HepG2 (cell line): Measurements from ENCODE around the gene LRP1B. TPM values are rescaled to one million over a fixed set of nuclear protein-coding genes. Genes with fewer than 3 reads are reported as not detected.

ENCODE experiments used
- ATAC-seq: fragments of 200-7000 bp; cut with Tn5 transposase; 3 replicates; pipeline ENCODE4 v1.9.1; 2020; ENCODE audit warnings: mild to moderate bottlenecking, moderate library complexity
- BruUV-seq: library from RNA; stranded (reverse); fragments of 400-500 nt; replicated peaks from 2 replicates; lab custom pipeline; 2021; lab: Mats Ljungman, UMichigan
- CTCF ChIA-PET: fragments of 300-600 bp; formaldehyde crosslinking; extraction: SDS; loops from one replicate; lab custom pipeline; 2021; ENCODE audit warnings: low total read pairs, inconsistent platforms, low intra/inter-chr PET ratio; lab: Yijun Ruan, JAX
- POLR2A ChIA-PET: fragments of 350-600 bp; sonication (Branson Sonifier 250); formaldehyde crosslinking; loops from one replicate; lab custom pipeline; 2020; ENCODE audit warnings: antibody characterized with exemption, inconsistent platforms; lab: Yijun Ruan, JAX
- DNase-seq: peaks from one replicate; pipeline ENCODE4 v3.0.0-alpha.2; 2015; ENCODE audit warnings: low spot score
- FAIRE-seq: peaks from 3 replicates; lab custom pipeline; 2011; peaks lifted over from hg19 to GRCh38; lab: Jason Lieb, UNC
- H2AFZ ChIP-seq: one replicate; pipeline ENCODE4 v1.6.1; 2011; ENCODE audit warnings: low read length, inconsistent platforms
- H3K27ac ChIP-seq: fragments of 300-600 bp; 3 replicates; pipeline ENCODE4 v1.8.0; 2011; ENCODE audit warnings: mixed run types, mild to moderate bottlenecking, mixed read lengths, low read length, inconsistent platforms; ENCODE audit not compliant: insufficient read depth; ENCODE audit errors: extremely low read length
- H3K27me3 ChIP-seq, 2 experiments: fragments of 200-600 bp in 1 of 2; 2 replicates in 1 of 2; 3 replicates in 1 of 2; pipeline versions ENCODE4 v1.6.0 to v1.8.0; 2011; ENCODE audit warnings: low read length in 2 of 2, mild to moderate bottlenecking in 2 of 2, moderate library complexity in 2 of 2, inconsistent platforms in 1 of 2; ENCODE audit not compliant: insufficient read depth in 2 of 2, control insufficient read depth in 1 of 2
- H3K36me3 ChIP-seq, 2 experiments: fragments of 200-600 bp in 1 of 2; replicated peaks in 1 of 2; 2 replicates in 1 of 2; 3 replicates in 1 of 2; pipeline versions ENCODE4 v1.5.1 to v1.8.0; 2011; ENCODE audit warnings: low read length in 2 of 2, inconsistent platforms in 1 of 2; ENCODE audit not compliant: insufficient read depth in 2 of 2, control insufficient read depth in 1 of 2
- H3K4me1 ChIP-seq: 2 replicates; pipeline ENCODE4 v1.5.1; 2012; ENCODE audit warnings: low read length, inconsistent platforms; ENCODE audit not compliant: insufficient read depth
- H3K4me2 ChIP-seq: 2 replicates; pipeline ENCODE4 v1.6.0; 2011; ENCODE audit warnings: low read depth, low read length, inconsistent platforms
- H3K4me3 ChIP-seq, 3 experiments: fragments of 200-600 bp in 1 of 3; sonication (generic), shearing (Covaris generic) in 1 of 3; replicated peaks in 1 of 3; 2 replicates each; pipeline ENCODE4 v1.5.1; 2011 to 2016; ENCODE audit warnings: low read length in 3 of 3, inconsistent platforms in 2 of 3, low read depth in 2 of 3, mild to moderate bottlenecking in 2 of 3, control low read depth in 1 of 3, mixed read lengths in 1 of 3; ENCODE audit not compliant: insufficient read depth in 1 of 3
- H3K79me2 ChIP-seq: one replicate; pipeline ENCODE4 v1.6.1; 2011; ENCODE audit warnings: low read length, inconsistent platforms; ENCODE audit not compliant: insufficient read depth
- H3K9ac ChIP-seq: 2 replicates; pipeline ENCODE4 v1.6.0; 2011; ENCODE audit warnings: mild to moderate bottlenecking, low read depth, low read length, inconsistent platforms; ENCODE audit not compliant: insufficient read depth
- H3K9me3 ChIP-seq: 2 replicates; pipeline ENCODE4 v1.5.1; 2012; ENCODE audit warnings: mild to moderate bottlenecking, low read length
- H4K20me1 ChIP-seq: 2 replicates; pipeline ENCODE4 v1.6.0; 2011; ENCODE audit warnings: inconsistent platforms, mild to moderate bottlenecking, low read length, moderate library complexity; ENCODE audit not compliant: insufficient read depth
- DZIP1 ChIP-seq: sonication (generic); formaldehyde crosslinking; IDR thresholded peaks from 2 replicates; pipeline ENCODE4 v1.5.0; 2020; ENCODE audit warnings: mild to moderate bottlenecking, missing genetic modification reagents
- HMGA1 ChIP-seq: sonication (generic); formaldehyde crosslinking; conservative IDR thresholded peaks from 2 replicates; pipeline ENCODE4 v1.4.0; 2020; ENCODE audit warnings: missing genetic modification reagents
- HNRNPUL1 ChIP-seq: fragments of 200-400 bp; formaldehyde crosslinking; IDR thresholded peaks from 2 replicates; pipeline ENCODE4 v1.6.1; 2017; ENCODE audit warnings: low read depth, mild to moderate bottlenecking, low read length, moderate library complexity
- NBN ChIP-seq: fragments of 450-650 bp; conservative IDR thresholded peaks from 2 replicates; pipeline ENCODE4 v1.6.1; 2017
- PRDM10 ChIP-seq: sonication (generic); formaldehyde crosslinking; IDR thresholded peaks from 2 replicates; pipeline ENCODE4 v1.4.0; 2020; ENCODE audit warnings: low read depth, missing genetic modification reagents
- RARG ChIP-seq: sonication (generic); formaldehyde crosslinking; IDR thresholded peaks from 2 replicates; pipeline ENCODE4 v1.4.0; 2020; ENCODE audit warnings: low read depth, mild to moderate bottlenecking, missing genetic modification reagents
- RNF219 ChIP-seq: sonication (generic); formaldehyde crosslinking; IDR thresholded peaks from 2 replicates; pipeline ENCODE4 v1.5.0; 2020; ENCODE audit warnings: mild to moderate bottlenecking, missing genetic modification reagents
- ZNF326 ChIP-seq: sonication (generic); formaldehyde crosslinking; IDR thresholded peaks from 2 replicates; pipeline ENCODE4 v1.4.0; 2020; ENCODE audit warnings: missing genetic modification reagents, borderline replicate concordance
- ZNF432 ChIP-seq: sonication (generic); formaldehyde crosslinking; IDR thresholded peaks from 2 replicates; pipeline ENCODE4 v1.5.0; 2020; ENCODE audit warnings: missing genetic modification reagents, mild to moderate bottlenecking, borderline replicate concordance
- ZSCAN22 ChIP-seq: sonication (generic); formaldehyde crosslinking; IDR thresholded peaks from 2 replicates; pipeline ENCODE4 v1.4.0; 2020; ENCODE audit warnings: mild to moderate bottlenecking, missing genetic modification reagents
- in situ Hi-C: cut with HindIII; loops from 2 replicates; pipeline ENCODE4 v1.10.0; 2017; ENCODE audit warnings: low pct_unique_long_range_greater_than_20kb; ENCODE audit not compliant: extremely low pct_ligation_motif_present
- intact Hi-C: fragments of 100-400 bp; cut with micrococcal nuclease; formaldehyde crosslinking; loops from one replicate; pipeline ENCODE4 v1.10.0; 2022; ENCODE audit not compliant: unreplicated experiment
- polyA plus RNA-seq, 8 experiments: library from polyadenylated mRNA; depleted of rRNA in 3 of 8; stranded (reverse) in 7 of 8; unstranded in 1 of 8; fragments of >200 nt; fragmentation: Illumina TruSeq in 4 of 8; extraction: Trizol in 4 of 8; gene quantifications; 2 replicates each; pipeline versions ENCODE4 v1.2.1 to v1.2.3, GENCODE V29; 2011 to 2016; ENCODE audit warnings: low read depth in 4 of 8, missing spikeins in 1 of 8, mixed read lengths in 1 of 8; ENCODE audit not compliant: insufficient read depth in 1 of 8
- total RNA-seq, 5 experiments: library from RNA; depleted of rRNA; stranded (reverse); fragments of >200 nt; fragmentation: Illumina TruSeq; extraction: Trizol; gene quantifications; 2 replicates each; pipeline ENCODE4 v1.2.3, GENCODE V29; 2016; ENCODE audit warnings: low read depth in 1 of 5
- TF ChIP-seq, protein P1 (sequence below): sonication (generic); formaldehyde crosslinking; IDR thresholded peaks from 2 replicates; pipeline ENCODE4 v1.4.0; 2020; ENCODE audit warnings: missing genetic modification reagents

LRP1B gene
- total and polyA plus RNA-seq, 2 of the 13 experiments (the other 11 are each of a cell fraction or from before 2014, with no cell fraction given) = 0.04 TPM; not detected in 1

DNA sequence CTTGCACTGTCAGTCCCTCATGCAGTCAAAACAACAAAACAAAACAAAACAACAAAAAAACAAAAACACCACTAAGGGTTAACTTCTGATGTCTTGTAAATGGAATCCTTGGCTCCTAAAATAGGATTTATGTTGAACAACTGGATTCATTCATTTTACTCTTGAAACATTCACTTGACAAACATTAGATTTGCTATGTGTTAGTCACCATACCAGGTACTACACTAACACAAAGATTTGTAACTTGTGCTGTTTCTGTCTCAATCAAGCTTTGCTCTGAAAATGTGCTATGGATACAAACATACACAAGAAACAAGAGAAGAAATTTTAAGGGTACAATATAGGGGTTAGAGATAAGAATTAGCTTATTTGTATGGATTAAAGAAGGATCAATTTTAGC is 812.8 kb downstream of the LRP1B start:
- no peak overlapping the region for H3K27ac ChIP-seq
- no peaks in the 10 kb centered on the region for H3K79me2 ChIP-seq
- ATAC-seq = no peak
- no peak for TF ChIP-seq HMGA1
- TF ChIP-seq RARG (CRISPR knock-in tag) = no peak
- TF ChIP-seq NBN = no peak
- TF ChIP-seq HNRNPUL1 = no peak
- TF ChIP-seq, protein P1, sequence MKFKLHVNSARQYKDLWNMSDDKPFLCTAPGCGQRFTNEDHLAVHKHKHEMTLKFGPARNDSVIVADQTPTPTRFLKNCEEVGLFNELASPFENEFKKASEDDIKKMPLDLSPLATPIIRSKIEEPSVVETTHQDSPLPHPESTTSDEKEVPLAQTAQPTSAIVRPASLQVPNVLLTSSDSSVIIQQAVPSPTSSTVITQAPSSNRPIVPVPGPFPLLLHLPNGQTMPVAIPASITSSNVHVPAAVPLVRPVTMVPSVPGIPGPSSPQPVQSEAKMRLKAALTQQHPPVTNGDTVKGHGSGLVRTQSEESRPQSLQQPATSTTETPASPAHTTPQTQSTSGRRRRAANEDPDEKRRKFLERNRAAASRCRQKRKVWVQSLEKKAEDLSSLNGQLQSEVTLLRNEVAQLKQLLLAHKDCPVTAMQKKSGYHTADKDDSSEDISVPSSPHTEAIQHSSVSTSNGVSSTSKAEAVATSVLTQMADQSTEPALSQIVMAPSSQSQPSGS (CRISPR knock-in tag) = no peak
- no peak for TF ChIP-seq ZSCAN22 (CRISPR knock-in tag)
- no peak for TF ChIP-seq PRDM10 (CRISPR knock-in tag)
- no peak for TF ChIP-seq ZNF326 (CRISPR knock-in tag)
- TF ChIP-seq DZIP1 (CRISPR knock-in tag) = no peak
- TF ChIP-seq RNF219 (CRISPR knock-in tag) = no peak
- TF ChIP-seq ZNF432 (CRISPR knock-in tag) = no peak
- FAIRE-seq = no peak
- H3K27me3 ChIP-seq = no peaks in the 10 kb centered on the region
- H2AFZ ChIP-seq = no peak overlapping the region
- H3K9me3 ChIP-seq = no peaks in the 10 kb centered on the region
- no peak for DNase-seq
- H3K4me3 ChIP-seq = no peak overlapping the region
- POLR2A ChIA-PET = no interaction called here
- no peaks in the 10 kb centered on the region for H3K4me1 ChIP-seq
- CTCF ChIA-PET = no interaction called here
- H4K20me1 ChIP-seq = no peaks in the 10 kb centered on the region
- no peaks in the 10 kb centered on the region for H3K36me3 ChIP-seq
- intact Hi-C loops = no loop called here
- no peak overlapping the region for H3K9ac ChIP-seq
- H3K4me2 ChIP-seq = no peak overlapping the region
- in situ Hi-C loops = no loop called here
- no TSS peak for BruUV-seq
